ENCODE results near the gene MAPK10. TPM values are rescaled to one million over a fixed set of nuclear protein-coding genes. Genes with fewer than 3 reads are reported as not detected.
"Not testable (repeated sequence)": the region's sequence is repeated elsewhere in the genome, so short reads cannot be mapped to it uniquely, and the experiment has no call there.

Gene MAPK10
- total RNA-seq, 1 donor from 2014 or later: 2.2 TPM

- no peak for TF ChIP-seq CTCF (conservative IDR thresholded peaks at IDR 0.05; ENCODE audit: low read depth, low read length)
- H3K4me3 ChIP-seq (ENCODE audit: low read depth, low read length): no peak overlapping the region
- DNase-seq (ENCODE audit: low read depth): no peak
Measured at GRCh38 chr4:86330961-86331742, 28.7 kb downstream of the MAPK10 start.

GRCh38 chr4:86330411-86330810 lies 29.4 kb downstream of the MAPK10 start:
- H3K4me3 ChIP-seq (ENCODE audit: low read depth, low read length); DNase-seq (ENCODE audit: low read depth): not testable (repeated sequence)

- DNase-seq (ENCODE audit: low read depth): no peak
- no peak overlapping the region for H3K4me3 ChIP-seq (ENCODE audit: low read depth, low read length)
- no peak for TF ChIP-seq CTCF (conservative IDR thresholded peaks at IDR 0.05; ENCODE audit: low read depth, low read length)
Measured at GRCh38 chr4:86329431-86329830, 30.4 kb downstream of the MAPK10 start.

- DNase-seq (ENCODE audit: low read depth): no peak
- no peak for TF ChIP-seq CTCF (conservative IDR thresholded peaks at IDR 0.05; ENCODE audit: low read depth, low read length)
- H3K4me3 ChIP-seq (ENCODE audit: low read depth, low read length): no peak overlapping the region
Measured at GRCh38 chr4:86326400-86326799, 33.5 kb downstream of the MAPK10 start.

- H3K4me3 ChIP-seq (ENCODE audit: low read depth, low read length): no peak overlapping the region
- no peak for TF ChIP-seq CTCF (conservative IDR thresholded peaks at IDR 0.05; ENCODE audit: low read depth, low read length)
- DNase-seq (ENCODE audit: low read depth): no peak
Measured at GRCh38 chr4:86319390-86319789, 40.5 kb downstream of the MAPK10 start.

- H3K4me3 ChIP-seq (ENCODE audit: low read depth, low read length): no peak overlapping the region
- TF ChIP-seq CTCF (conservative IDR thresholded peaks at IDR 0.05; ENCODE audit: low read depth, low read length): no peak
- no peak for DNase-seq (ENCODE audit: low read depth)
Measured at GRCh38 chr4:86315579-86315978, 44.3 kb downstream of the MAPK10 start.

- H3K4me3 ChIP-seq (ENCODE audit: low read depth, low read length): no peak overlapping the region
- no peak for DNase-seq (ENCODE audit: low read depth)
- TF ChIP-seq CTCF (conservative IDR thresholded peaks at IDR 0.05; ENCODE audit: low read depth, low read length): no peak
Measured at GRCh38 chr4:86313656-86314055, 46.2 kb downstream of the MAPK10 start.

All from epithelial cell of proximal tubule (primary cell).